ENCODE measurements around the gene HRAS.

HRAS gene

GRCh38 chr11:503179-503981 is 32.0 kb downstream of the HRAS start:
- ChIA-PET POLR2A (no interaction called here), CTCF (no interaction called here)
- DNase-seq (ENCODE audit: extremely low spot score) = no peak
- TF ChIP-seq SP1 (IDR thresholded peaks at IDR 0.05) (no peak), CTBP1 (IDR thresholded peaks at IDR 0.05; ENCODE audit: borderline replicate concordance) (no peak)

- TF ChIP-seq FOXA1 (IDR thresholded peaks at IDR 0.05) (no peak), ELF4 (IDR thresholded peaks at IDR 0.05) (no peak), ARNT (IDR thresholded peaks at IDR 0.05) (no peak), NFRKB (IDR thresholded peaks at IDR 0.05) (no peak), LEF1 (IDR thresholded peaks at IDR 0.05; ENCODE audit: borderline replicate concordance) (no peak), SUZ12 (IDR thresholded peaks at IDR 0.05) (no peak), PKNOX1 (IDR thresholded peaks at IDR 0.05) (no peak), ZNF384 (IDR thresholded peaks at IDR 0.05) (no peak), CTBP1 (IDR thresholded peaks at IDR 0.05; ENCODE audit: borderline replicate concordance) (no peak), TARDBP (IDR thresholded peaks at IDR 0.05) (no peak), BHLHE40 (IDR thresholded peaks at IDR 0.05; ENCODE audit: borderline replicate concordance) (no peak), FOXK2 (IDR thresholded peaks at IDR 0.05) (no peak)
- ChIA-PET POLR2A (no interaction called here), CTCF (no interaction called here)
- DNase-seq (ENCODE audit: extremely low spot score) = no peak
These were observed 32.8 kb downstream of the HRAS start for GRCh38 chr11:502288-503178.

DNA sequence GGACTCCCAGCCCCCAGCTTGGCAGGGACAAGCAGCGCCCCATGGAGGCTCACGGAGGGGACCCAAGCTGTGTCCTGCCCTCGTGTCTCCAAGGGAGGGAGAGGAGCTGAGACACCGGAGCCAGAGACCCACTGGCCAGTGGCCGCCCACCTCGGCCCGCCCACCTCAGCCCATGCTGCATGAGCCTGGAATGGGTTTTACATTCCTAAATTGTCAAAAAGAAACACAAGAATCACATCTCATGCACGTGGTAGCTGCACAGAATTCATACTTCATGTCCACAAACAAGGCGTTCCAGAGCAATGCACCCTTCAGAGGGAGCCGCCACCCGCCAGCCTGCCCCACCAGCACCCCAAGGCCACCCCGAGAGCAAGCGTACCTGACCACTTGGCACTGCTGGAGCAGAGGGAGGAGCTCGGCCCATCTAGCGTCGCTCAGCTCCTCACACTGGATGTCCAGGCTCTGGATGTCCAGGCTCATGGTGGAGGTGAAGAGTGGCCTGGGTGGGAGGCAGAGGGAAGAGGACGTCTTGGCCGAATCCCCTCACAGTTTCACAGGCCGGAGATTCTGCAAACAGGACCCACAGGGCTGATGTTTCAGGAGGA is 33.6 kb downstream of the HRAS start:
- POLR2A ChIA-PET = no interaction called here
- no peak for DNase-seq (ENCODE audit: extremely low spot score)
- TF ChIP-seq NFRKB (IDR thresholded peaks at IDR 0.05) = no peak
- no peak for TF ChIP-seq FOXK2 (IDR thresholded peaks at IDR 0.05)
- no peak for TF ChIP-seq LEF1 (IDR thresholded peaks at IDR 0.05; ENCODE audit: borderline replicate concordance)
- TF ChIP-seq BHLHE40 (IDR thresholded peaks at IDR 0.05; ENCODE audit: borderline replicate concordance) = no peak
- no peak for TF ChIP-seq TARDBP (IDR thresholded peaks at IDR 0.05)
- TF ChIP-seq FOXA1 (IDR thresholded peaks at IDR 0.05) = no peak
- no peak for TF ChIP-seq PKNOX1 (IDR thresholded peaks at IDR 0.05)
- CTCF ChIA-PET = no interaction called here

GRCh38 chr11:501001-501682 is 34.2 kb downstream of the HRAS start:
- no peak for DNase-seq (ENCODE audit: extremely low spot score)
- ChIA-PET CTCF (no interaction called here), POLR2A (no interaction called here)
- TF ChIP-seq LEF1 (IDR thresholded peaks at IDR 0.05; ENCODE audit: borderline replicate concordance) = no peak
- no peak for TF ChIP-seq FOXM1 (IDR thresholded peaks at IDR 0.05; ENCODE audit: borderline replicate concordance)
- TF ChIP-seq FOXK2 (IDR thresholded peaks at IDR 0.05) = no peak
- TF ChIP-seq ARNT (IDR thresholded peaks at IDR 0.05) = no peak
- no peak for TF ChIP-seq FOXA1 (IDR thresholded peaks at IDR 0.05)
- no peak for TF ChIP-seq CTBP1 (IDR thresholded peaks at IDR 0.05; ENCODE audit: borderline replicate concordance)
- TF ChIP-seq ELF4 (IDR thresholded peaks at IDR 0.05) = no peak
- no peak for TF ChIP-seq SP1 (IDR thresholded peaks at IDR 0.05)
- TF ChIP-seq PKNOX1 (IDR thresholded peaks at IDR 0.05) = no peak
- TF ChIP-seq SUZ12 (IDR thresholded peaks at IDR 0.05) = no peak
- no peak for TF ChIP-seq BHLHE40 (IDR thresholded peaks at IDR 0.05; ENCODE audit: borderline replicate concordance)
- TF ChIP-seq TARDBP (IDR thresholded peaks at IDR 0.05) = no peak
- no peak for TF ChIP-seq NFRKB (IDR thresholded peaks at IDR 0.05)
- TF ChIP-seq ZNF384 (IDR thresholded peaks at IDR 0.05) = no peak
- no peak for TF ChIP-seq L3MBTL2 (conservative IDR thresholded peaks at IDR 0.05)
- no peak for TF ChIP-seq HDGF (IDR thresholded peaks at IDR 0.05; ENCODE audit: borderline replicate concordance)

- ChIA-PET CTCF (no interaction called here), POLR2A (interaction anchor here (1.2 to 1.9 kb wide), 2 partner anchors 8 to 76 kb away, joined by 4 to 13 read pairs; partner anchors contain the start of gene RNH1)
- no peak for TF ChIP-seq FOXK2 (IDR thresholded peaks at IDR 0.05)
- TF ChIP-seq ZNF384 (IDR thresholded peaks at IDR 0.05) = no peak
- no peak for TF ChIP-seq LEF1 (IDR thresholded peaks at IDR 0.05; ENCODE audit: borderline replicate concordance)
- TF ChIP-seq SP1 (IDR thresholded peaks at IDR 0.05) = no peak
- TF ChIP-seq ELF4 (IDR thresholded peaks at IDR 0.05) = no peak
- TF ChIP-seq FOXM1 (IDR thresholded peaks at IDR 0.05; ENCODE audit: borderline replicate concordance) = no peak
- no peak for TF ChIP-seq NFRKB (IDR thresholded peaks at IDR 0.05)
- TF ChIP-seq FOXA1 (IDR thresholded peaks at IDR 0.05) = no peak
- TF ChIP-seq L3MBTL2 (conservative IDR thresholded peaks at IDR 0.05) = no peak
- no peak for DNase-seq (ENCODE audit: extremely low spot score)
These were observed 35.9 kb downstream of the HRAS start for GRCh38 chr11:499201-500076.

Data from HEK293T (cell line).